Ovary (tissue), 3 donors: Measurements from ENCODE around the gene PHAF1.
A peak's percentile ranks its signal among the peaks of the same experiment; 100 is the strongest.

Experiments used
- CTCF ChIP-seq, 3 donors: fragments of 450-650 bp in 2 of 3; fragments of 200-600 bp in 1 of 3; IDR thresholded peaks; one replicate each; pipeline versions ENCODE4 v1.5.1 to v1.8.0; 2016 to 2022; ENCODE audit warnings: antibody characterized with exemption in 3 of 3, mild to moderate bottlenecking in 1 of 3
- POLR2A ChIP-seq: fragments of 450-650 bp; IDR thresholded peaks from one replicate; pipeline ENCODE4 v1.6.1; 2017; ENCODE audit warnings: antibody characterized with exemption, mild to moderate bottlenecking, moderate library complexity
- donor health status: DM: no; HTN: no; CAD: no.

GRCh38 chr16:67169642-67170167, 60.0 kb downstream of the PHAF1 start:
- TF ChIP-seq POLR2A (no peak), CTCF (IDR thresholded peaks at IDR 0.05) (peak; percentile 9 to 36 (median 14))
